ENCODE measurements around the gene MDH2.

DNA sequence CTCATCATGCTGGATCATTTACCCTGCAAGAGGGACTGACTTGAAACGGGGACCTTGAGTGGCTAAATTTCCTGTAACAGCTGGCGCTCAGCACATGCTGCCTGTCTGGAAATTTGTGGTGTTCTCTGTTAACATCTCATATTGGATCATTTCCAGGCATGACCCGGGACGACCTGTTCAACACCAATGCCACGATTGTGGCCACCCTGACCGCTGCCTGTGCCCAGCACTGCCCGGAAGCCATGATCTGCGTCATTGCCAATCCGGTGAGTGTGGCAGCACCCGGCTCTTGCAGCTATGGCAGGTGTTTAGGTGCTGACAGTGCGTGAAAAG, 9.9 kb downstream of the MDH2 start:
- TF ChIP-seq, protein P1, sequence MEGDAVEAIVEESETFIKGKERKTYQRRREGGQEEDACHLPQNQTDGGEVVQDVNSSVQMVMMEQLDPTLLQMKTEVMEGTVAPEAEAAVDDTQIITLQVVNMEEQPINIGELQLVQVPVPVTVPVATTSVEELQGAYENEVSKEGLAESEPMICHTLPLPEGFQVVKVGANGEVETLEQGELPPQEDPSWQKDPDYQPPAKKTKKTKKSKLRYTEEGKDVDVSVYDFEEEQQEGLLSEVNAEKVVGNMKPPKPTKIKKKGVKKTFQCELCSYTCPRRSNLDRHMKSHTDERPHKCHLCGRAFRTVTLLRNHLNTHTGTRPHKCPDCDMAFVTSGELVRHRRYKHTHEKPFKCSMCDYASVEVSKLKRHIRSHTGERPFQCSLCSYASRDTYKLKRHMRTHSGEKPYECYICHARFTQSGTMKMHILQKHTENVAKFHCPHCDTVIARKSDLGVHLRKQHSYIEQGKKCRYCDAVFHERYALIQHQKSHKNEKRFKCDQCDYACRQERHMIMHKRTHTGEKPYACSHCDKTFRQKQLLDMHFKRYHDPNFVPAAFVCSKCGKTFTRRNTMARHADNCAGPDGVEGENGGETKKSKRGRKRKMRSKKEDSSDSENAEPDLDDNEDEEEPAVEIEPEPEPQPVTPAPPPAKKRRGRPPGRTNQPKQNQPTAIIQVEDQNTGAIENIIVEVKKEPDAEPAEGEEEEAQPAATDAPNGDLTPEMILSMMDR (IDR thresholded peaks at IDR 0.05) = no peak
- no peak for TF ChIP-seq POLR2A (IDR thresholded peaks at IDR 0.05)
- no peak for TF ChIP-seq EP300 (IDR thresholded peaks at IDR 0.05)

All from stomach (tissue), 4 donors.